OCI-LY1 (cell line): ENCODE results near the gene DGCR2.
A peak's percentile ranks its signal among the peaks of the same experiment; 100 is the strongest.

Experiments used
- H2AFZ ChIP-seq: fragments of 200-600 bp; sonication (generic), shearing (Covaris generic); 2 replicates; pipeline ENCODE4 v1.6.0; 2014; ENCODE audit warnings: antibody characterized with exemption, mild to moderate bottlenecking, low read length
- H3F3A ChIP-seq: fragments of 200-600 bp; sonication (generic), shearing (Covaris generic); 2 replicates; pipeline ENCODE4 v1.6.0; 2014; ENCODE audit warnings: mild to moderate bottlenecking, antibody characterized with exemption, low read length, moderate library complexity; ENCODE audit not compliant: insufficient read depth
- H3K27ac ChIP-seq: fragments of 200-600 bp; sonication (generic); 2 replicates; pipeline ENCODE4 v1.5.1; 2014; ENCODE audit warnings: low read length, mixed run types, mild to moderate bottlenecking, low read depth; ENCODE audit not compliant: poor library complexity, severe bottlenecking
- H3K27me3 ChIP-seq: fragments of 200-600 bp; sonication (generic); 2 replicates; pipeline ENCODE4 v1.6.0; 2014; ENCODE audit warnings: antibody characterized with exemption, mild to moderate bottlenecking, low read length, moderate library complexity; ENCODE audit not compliant: insufficient read depth
- H3K36me3 ChIP-seq: fragments of 200-600 bp; sonication (generic); 2 replicates; pipeline ENCODE4 v1.6.1; 2014; ENCODE audit warnings: mild to moderate bottlenecking, antibody characterized with exemption, low read length, moderate library complexity, mixed read lengths; ENCODE audit not compliant: insufficient read depth
- H3K4me1 ChIP-seq: fragments of 200-600 bp; sonication (generic); 2 replicates; pipeline ENCODE4 v1.5.1; 2014; ENCODE audit warnings: mild to moderate bottlenecking, low read length, moderate library complexity; ENCODE audit not compliant: insufficient read depth, severe bottlenecking
- H3K4me2 ChIP-seq: fragments of 200-600 bp; sonication (generic), shearing (Covaris generic); 2 replicates; pipeline ENCODE4 v1.6.1; 2014; ENCODE audit warnings: low read length
- H3K4me3 ChIP-seq: fragments of 200-600 bp; sonication (generic); 2 replicates; pipeline ENCODE4 v1.5.1; 2014; ENCODE audit warnings: low read length, low read depth, mild to moderate bottlenecking, mixed read lengths; ENCODE audit not compliant: poor library complexity, severe bottlenecking
- H3K79me2 ChIP-seq: fragments of 200-600 bp; shearing (Covaris generic); 2 replicates; pipeline ENCODE4 v1.6.1; 2016; ENCODE audit warnings: mixed run types, low read length, mixed read lengths; ENCODE audit not compliant: insufficient read depth
- H3K9ac ChIP-seq: fragments of 200-600 bp; sonication (generic), shearing (Covaris generic); 2 replicates; pipeline ENCODE4 v1.6.1; 2014; ENCODE audit warnings: mild to moderate bottlenecking, low read length, mixed read lengths
- H3K9me2 ChIP-seq: fragments of 200-600 bp; sonication (generic), shearing (Covaris generic); 2 replicates; pipeline ENCODE4 v1.6.1; 2014; ENCODE audit warnings: low read depth, mild to moderate bottlenecking, low read length, mixed read lengths
- H3K9me3 ChIP-seq: fragments of 200-600 bp; shearing (Covaris generic); 2 replicates; pipeline ENCODE4 v1.6.1; 2014; ENCODE audit warnings: low read length, mixed read lengths
- H4K20me1 ChIP-seq: fragments of 200-600 bp; sonication (generic), shearing (Covaris generic); 2 replicates; pipeline ENCODE4 v1.6.0; 2016; ENCODE audit warnings: mild to moderate bottlenecking, low read length; ENCODE audit not compliant: insufficient read depth
- EZH2 ChIP-seq: fragments of 200-600 bp; sonication (generic), shearing (Covaris generic); IDR thresholded peaks from 2 replicates; pipeline ENCODE4 v1.8.0; 2017; ENCODE audit warnings: borderline replicate concordance, mixed run types, mild to moderate bottlenecking, antibody characterized with exemption, low read length, moderate library complexity, mixed read lengths
- TF ChIP-seq, protein P1 (sequence below): fragments of 200-600 bp; sonication (generic), shearing (Covaris generic); IDR thresholded peaks from 2 replicates; pipeline ENCODE4 v1.5.1; 2017; ENCODE audit warnings: mild to moderate bottlenecking, antibody characterized with exemption, low read length, moderate library complexity, mixed read lengths

The DGCR2 gene

DNA sequence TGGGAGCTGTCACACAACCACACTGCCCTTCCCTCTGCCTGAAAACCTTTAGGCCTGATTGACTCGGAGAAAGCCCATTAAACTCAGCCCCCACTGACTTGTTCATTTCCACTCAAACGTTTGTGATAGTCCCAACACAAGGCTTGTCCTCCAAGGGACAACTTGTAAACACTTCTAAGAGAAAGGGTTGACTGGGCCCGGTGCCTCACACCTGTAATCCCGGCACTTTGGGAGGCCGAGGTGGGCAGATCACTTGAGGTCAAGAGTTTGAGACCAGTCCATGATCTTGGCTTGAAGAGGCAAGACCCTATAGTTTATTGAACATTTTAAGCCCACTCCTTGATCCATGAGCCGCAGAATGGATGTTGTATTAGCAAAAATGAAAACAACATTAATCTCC, 122.8 kb downstream of the DGCR2 start:
- Histone ChIP-seq H3K9ac (no peak overlapping the region), H3K27me3 (no peaks in the 10 kb centered on the region; the same call in 1 of the 2 replicates)
- TF ChIP-seq, protein P1, sequence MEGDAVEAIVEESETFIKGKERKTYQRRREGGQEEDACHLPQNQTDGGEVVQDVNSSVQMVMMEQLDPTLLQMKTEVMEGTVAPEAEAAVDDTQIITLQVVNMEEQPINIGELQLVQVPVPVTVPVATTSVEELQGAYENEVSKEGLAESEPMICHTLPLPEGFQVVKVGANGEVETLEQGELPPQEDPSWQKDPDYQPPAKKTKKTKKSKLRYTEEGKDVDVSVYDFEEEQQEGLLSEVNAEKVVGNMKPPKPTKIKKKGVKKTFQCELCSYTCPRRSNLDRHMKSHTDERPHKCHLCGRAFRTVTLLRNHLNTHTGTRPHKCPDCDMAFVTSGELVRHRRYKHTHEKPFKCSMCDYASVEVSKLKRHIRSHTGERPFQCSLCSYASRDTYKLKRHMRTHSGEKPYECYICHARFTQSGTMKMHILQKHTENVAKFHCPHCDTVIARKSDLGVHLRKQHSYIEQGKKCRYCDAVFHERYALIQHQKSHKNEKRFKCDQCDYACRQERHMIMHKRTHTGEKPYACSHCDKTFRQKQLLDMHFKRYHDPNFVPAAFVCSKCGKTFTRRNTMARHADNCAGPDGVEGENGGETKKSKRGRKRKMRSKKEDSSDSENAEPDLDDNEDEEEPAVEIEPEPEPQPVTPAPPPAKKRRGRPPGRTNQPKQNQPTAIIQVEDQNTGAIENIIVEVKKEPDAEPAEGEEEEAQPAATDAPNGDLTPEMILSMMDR = no peak
- TF ChIP-seq EZH2 = no peak

DNA sequence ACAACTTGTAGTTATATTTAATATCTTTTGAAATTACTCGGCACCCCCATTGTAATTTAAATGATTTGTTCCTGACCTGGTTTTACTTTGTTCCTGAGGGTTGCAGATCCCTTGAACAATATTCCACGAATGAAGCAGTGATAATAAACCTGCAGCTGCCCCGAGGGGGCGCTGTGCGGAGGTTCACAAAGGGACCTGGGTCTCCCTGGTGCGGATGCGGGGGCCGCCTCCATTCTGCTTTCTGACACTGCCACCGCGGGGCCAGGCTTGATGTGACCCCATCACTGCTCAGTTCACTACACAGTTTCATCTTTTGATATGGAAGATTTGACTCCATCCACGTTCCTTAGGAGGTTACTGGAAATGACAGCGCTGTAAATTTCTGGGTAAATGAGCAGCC, 123.2 kb downstream of the DGCR2 start:
- H3K9ac ChIP-seq = no peak overlapping the region
- no peaks in the 10 kb centered on the region for H3K4me1 ChIP-seq
- H2AFZ ChIP-seq = no peak overlapping the region
- no peaks in the 10 kb centered on the region; the same call in 1 of the 2 replicates for H3K36me3 ChIP-seq
- TF ChIP-seq EZH2 = no peak
- TF ChIP-seq, protein P1 = peak; percentile 41; the same call in 1 of the 2 replicates
- H3K9me3 ChIP-seq = no peaks in the 10 kb centered on the region
- H3F3A ChIP-seq = no peaks in the 10 kb centered on the region
- H3K27ac ChIP-seq = no peak overlapping the region
- H3K4me3 ChIP-seq = no peak overlapping the region
- H3K9me2 ChIP-seq = no peaks in the 10 kb centered on the region
- no peak overlapping the region for H3K4me2 ChIP-seq
- H4K20me1 ChIP-seq = no peaks in the 10 kb centered on the region
- no peaks in the 10 kb centered on the region for H3K79me2 ChIP-seq
- no peaks in the 10 kb centered on the region for H3K27me3 ChIP-seq

More for the DNA sequence above, 122.8 kb downstream of the DGCR2 start:
- no peaks in the 10 kb centered on the region for H3F3A ChIP-seq
- no peaks in the 10 kb centered on the region for H3K4me1 ChIP-seq
- H3K27ac ChIP-seq = no peak overlapping the region
- H3K4me2 ChIP-seq = no peak overlapping the region
- no peaks in the 10 kb centered on the region; the same call in 1 of the 2 replicates for H3K36me3 ChIP-seq
- H3K4me3 ChIP-seq = no peak overlapping the region
- H4K20me1 ChIP-seq = no peaks in the 10 kb centered on the region
- H3K9me3 ChIP-seq = no peaks in the 10 kb centered on the region
- H3K79me2 ChIP-seq = no peaks in the 10 kb centered on the region
- H3K9me2 ChIP-seq = no peaks in the 10 kb centered on the region
- no peak overlapping the region for H2AFZ ChIP-seq

DNA sequence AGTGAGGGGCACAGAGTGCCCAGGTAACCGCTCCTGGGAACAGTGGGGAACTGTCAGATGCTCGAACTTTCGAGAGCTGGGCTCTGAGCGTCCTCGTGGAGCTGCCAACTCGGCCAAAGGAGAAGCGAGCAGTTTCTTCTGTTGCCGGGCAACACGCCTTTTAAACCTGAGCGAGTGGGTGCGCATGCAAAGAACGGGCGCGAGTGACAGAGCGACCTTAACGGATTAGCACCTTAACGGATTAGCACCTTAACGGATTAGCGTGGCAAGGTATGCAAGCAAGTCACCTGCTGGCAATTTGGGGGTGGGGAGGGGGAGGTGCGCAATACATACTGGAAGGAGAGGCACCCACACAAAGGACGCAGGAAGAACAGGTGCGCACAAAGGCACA, 124.3 kb downstream of the DGCR2 start:
- no peaks in the 10 kb centered on the region for H3K9me3 ChIP-seq
- no peaks in the 10 kb centered on the region for H4K20me1 ChIP-seq
- no peak overlapping the region for H3K4me3 ChIP-seq
- H2AFZ ChIP-seq = no peak overlapping the region
- H3K4me1 ChIP-seq = no peaks in the 10 kb centered on the region
- no peak overlapping the region for H3K9ac ChIP-seq
- H3K4me2 ChIP-seq = no peak overlapping the region
- H3F3A ChIP-seq = no peaks in the 10 kb centered on the region
- no peaks in the 10 kb centered on the region for H3K9me2 ChIP-seq
- no peaks in the 10 kb centered on the region for H3K27me3 ChIP-seq
- no peaks in the 10 kb centered on the region; the same call in 1 of the 2 replicates for H3K36me3 ChIP-seq
- H3K27ac ChIP-seq = no peak overlapping the region
- no peak for TF ChIP-seq EZH2
- TF ChIP-seq, protein P1 = no peak
- H3K79me2 ChIP-seq = no peaks in the 10 kb centered on the region
